NCI-H128 (cell line): Measurements from ENCODE around the gene EMC10.
A peak's percentile ranks its signal among the peaks of the same experiment; 100 is the strongest.
"Not testable (repeated sequence)": the region's sequence is repeated elsewhere in the genome, so short reads cannot be mapped to it uniquely, and the experiment has no call there.

Experiments
- DNase-seq: peaks from one replicate; lab custom pipeline; 2025; ENCODE audit not compliant: unreplicated experiment; lab: John Stamatoyannopoulos, UW

The EMC10 gene

DNA sequence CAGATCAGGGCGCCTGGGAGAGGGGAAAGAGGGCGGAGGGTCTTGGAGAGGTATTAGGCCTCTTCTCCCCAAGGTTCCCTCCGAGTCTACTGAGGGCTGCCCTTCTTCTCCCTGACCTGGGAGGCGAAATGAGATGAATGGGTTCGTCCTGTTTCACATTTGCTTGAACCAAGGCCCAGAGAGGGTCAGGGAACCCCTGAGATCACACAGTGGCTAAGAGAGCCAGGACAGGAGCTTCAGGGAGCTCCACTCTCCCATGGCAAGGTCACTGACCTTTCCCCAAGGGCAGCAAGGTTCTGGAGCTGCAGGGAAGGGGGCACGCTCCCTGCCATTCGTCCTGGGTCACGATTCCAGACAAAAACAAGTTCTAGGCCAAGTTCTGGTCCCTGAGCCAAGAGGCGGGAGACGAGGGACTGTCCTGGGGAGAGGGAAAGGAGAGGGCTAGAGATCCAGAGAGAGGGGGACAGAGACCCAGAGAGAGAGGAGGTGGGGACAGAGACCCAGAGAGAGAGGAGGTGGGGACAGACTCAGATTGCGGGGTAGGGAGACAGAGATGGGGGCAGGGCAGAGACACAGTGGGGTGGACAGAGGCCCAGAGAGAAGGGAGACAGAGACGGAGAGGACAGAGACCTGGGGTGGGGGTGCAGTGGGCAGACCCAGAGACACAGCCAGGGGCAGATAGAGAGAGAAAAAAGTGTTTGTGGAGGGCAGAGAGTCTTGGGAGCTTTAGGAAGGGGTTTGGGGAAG is 36.9 kb downstream of the EMC10 start:
- DNase-seq = no peak

DNA sequence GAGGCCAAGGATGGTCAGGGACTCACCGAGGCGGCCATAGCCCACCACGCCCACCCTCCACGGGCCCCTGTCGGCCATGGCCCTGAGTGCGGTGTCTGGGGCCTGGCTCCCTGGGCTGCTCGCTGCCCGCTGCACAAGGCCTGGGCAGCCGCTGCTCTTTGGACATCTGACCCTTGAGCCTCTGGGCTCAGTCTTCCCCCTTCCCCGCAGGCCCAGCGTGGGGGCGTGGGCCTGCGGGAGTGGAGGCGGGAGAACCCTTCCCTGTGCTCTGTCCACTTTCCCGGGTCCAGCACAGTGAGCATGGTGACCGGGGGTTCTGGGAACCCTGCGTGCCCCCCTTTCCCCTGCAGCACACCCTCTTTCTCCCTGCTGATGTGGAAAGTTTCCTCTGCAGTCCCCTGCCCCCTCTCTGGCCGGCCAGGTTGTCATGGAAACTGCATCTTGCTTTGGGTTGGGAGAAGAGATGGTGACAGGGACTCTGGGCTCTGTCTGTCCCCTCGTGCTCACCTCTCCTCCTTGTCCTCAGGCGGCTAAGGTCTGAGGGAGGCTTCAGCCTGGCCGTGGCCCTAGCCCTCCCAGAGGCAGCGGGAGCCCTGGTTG is 37.5 kb downstream of the EMC10 start, which contains the start of gene ASPDH:
TSS of gene ASPDH (minus strand) at position 168 of the 600 bp plus-strand sequence. CDS start at position 78, 90 bp downstream.
- DNase-seq = no peak

DNA sequence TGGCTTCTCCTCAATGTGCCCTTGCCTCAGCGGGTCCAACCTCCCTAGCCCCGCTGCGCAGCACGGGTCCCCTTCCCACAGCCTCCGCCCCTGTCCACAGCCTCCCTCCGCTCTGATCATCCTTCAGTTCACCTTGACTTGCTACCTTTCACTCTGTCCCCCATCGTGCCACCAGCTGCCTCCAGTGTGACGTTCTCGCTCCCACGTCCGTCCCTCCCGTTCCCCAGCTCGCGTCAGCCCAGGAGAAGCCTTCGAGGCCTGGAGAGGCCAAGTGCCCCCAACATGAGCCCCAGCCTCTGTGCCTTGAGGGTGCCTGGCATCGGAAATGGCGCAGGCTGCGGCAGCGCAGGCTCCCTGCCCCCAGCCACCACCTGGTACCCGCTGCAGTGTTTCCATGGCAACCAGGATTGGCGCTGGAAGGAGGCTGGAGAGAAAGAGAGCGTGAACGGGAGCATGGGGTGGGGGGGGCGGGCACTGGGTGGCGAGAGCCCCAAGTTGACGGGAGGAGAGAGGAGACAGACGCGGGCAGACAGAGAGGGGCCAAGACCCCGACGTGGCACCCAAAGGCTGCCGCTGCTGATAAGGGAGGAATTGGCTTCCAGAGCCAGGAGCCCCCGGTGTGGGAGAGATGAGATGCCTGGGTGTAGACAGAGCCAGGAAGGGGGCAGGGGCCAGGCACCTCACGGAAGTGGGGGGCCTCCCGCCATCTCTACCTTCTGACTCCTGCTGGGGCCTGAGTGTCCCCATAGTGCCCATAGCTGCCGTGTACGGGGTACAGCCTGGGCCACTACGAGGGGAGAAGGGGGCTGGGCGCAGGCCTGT is 38.2 kb downstream of the EMC10 start:
- DNase-seq = peak; percentile 37

DNA sequence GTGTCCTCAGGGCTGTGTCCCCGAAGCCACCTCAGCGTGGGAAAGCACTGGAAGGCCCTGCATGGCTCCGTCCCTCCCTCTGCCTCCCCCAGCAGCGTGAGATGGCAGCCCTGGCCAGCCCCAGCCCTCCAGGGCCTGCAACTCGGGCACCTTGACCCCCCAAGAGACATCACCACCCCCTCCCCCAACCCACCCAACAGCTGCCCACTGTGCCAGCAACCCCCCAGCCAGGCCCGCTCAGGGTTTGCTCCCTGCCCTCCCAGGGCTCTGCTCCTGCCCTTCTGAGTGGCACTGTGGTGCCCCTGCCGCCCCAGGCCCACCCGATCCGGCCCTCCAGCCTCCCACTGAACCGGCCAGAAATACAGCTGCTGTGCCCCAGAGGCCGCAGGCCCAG is 38.9 kb downstream of the EMC10 start:
- DNase-seq = no peak

- DNase-seq = no peak
These were observed 40.1 kb downstream of the EMC10 start for GRCh38 chr19:50516456-50516855.

DNA sequence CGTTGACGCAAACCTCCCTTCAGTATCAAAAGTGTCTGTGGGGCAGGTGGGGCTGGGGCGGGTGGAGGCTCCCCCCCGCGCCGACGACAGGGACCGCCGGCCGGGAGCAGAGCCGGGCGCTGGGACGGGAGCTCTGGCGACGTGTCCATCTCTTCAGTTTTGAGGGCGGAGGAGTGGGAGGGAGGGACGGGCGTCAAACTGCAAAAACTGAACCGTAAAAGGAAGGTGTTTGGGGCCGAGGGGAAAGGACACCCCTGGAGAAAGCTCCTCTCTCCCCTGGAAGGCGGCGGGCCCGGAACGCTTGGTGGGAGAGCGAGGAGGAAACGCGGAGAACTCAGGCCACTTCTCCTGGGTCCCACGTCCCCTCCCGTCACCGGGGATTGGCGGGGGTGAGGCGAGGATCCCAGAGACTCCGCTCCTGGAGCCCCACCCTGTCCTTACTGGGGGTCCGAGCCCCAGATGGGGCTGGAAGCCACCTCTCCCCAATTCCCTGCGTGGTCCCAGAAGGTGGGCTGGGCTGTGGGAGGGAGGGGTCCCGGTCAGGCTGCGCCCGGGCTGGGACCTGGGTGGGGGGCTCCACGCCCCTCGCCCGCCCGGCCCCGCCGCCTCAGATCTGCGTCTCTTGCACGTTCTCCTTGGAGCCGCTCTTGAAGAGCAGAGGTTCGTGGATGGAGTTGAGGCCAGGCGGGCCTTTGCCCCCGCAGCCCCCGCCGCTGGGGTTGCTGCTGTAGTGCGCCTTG is 40.8 kb downstream of the EMC10 start:
- DNase-seq = no peak

- DNase-seq = no peak
These were observed 41.4 kb downstream of the EMC10 start for GRCh38 chr19:50517704-50518075.

- no peak for DNase-seq
These were observed 42.0 kb downstream of the EMC10 start for GRCh38 chr19:50518091-50519005.

DNA sequence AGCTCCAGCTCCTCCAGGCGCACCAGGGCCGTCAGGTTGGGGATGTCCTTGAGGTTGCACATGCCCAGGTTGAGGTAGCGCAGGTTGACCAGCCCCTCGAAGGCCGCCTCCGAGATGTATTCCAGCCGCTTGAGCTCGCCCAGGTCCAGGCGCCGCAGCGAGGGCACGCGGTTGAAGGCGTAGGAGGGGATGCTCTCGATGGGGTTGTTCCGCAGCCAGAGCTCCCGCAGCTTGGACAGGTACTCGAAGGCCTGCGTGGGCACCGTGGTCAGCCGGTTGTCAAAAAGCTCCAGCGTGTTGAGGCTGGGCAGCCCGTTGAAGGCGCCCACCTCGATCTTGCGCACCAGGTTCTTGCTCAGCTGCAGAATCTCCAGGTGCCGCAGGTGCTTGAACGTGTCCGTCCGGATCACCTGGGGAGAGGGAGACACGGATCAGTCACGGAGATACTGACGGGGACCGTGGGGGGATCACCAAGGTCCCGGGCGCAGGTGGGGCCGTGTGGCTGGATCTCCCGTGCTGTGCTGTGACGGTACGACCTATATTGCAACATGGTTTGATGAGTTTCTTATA is 42.8 kb downstream of the EMC10 start:
- no peak for DNase-seq

DNA sequence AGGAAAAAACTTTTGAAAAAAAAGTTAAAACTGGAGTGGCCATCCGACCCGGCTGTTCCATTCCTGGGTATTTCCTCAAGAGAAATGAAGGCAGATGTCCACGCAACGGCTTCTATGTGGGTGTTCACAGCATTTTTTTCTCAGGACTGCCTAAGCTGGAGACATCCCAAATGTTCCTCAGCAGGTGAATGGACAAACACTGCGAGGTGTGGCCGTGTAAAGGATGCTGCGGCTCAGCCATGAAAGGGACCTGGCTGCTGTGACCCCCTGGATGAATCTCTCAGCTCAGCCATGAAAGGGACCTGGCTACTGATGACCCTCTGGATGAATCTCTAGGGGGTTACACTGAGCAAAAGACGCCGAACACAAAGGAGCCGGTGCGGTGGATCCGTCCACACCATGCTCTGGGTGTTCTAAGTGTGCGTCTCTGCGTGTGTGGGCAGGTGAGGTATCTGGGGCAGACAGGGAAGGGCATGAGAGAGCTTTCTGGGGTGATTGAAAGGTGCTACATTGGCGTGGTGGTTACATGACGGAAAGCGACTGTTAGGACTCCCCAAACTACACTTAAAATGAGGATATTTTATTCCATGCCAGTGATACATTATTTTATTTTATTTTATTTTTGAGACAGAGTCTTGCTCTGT is 44.6 kb downstream of the EMC10 start:
- no peak for DNase-seq

DNA sequence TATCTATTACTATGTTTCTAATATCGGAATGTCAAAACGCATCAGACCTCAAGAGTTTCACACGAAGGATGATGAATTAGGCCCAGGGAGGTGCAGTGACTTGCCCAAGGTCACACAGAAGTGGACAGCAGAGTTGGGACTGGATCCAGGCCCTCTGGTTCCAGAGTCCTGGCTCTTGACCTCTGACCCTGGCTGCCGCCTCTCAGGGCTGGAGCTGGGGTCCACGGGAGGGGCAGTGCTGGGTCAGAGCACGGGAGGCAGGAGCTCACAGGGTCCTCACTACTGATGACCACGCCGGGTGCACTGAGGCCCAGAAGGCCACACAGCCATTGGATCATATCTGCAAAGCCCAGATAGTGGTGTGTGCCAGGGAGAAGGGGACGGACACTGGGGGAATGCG is 46.6 kb downstream of the EMC10 start:
- DNase-seq = no peak

DNA sequence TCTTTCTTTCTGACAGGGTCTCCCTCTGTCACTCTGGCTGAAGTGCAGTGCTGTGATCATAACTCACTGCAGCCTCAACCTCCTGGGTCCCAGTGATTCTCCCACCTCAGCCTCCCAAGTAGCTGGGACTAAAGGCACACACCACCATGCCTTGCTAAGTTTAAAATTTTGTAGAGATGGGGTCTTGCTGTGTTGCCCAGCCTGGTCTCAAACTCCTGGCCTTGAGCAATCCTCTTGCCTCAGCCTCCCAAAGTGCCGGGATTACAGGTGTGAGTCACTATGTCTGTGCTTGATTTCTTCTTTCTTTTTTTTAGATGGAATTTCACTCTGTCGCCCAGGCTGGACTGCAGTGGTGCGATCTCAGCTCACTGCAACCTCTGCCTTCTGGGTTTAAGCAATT is 51.7 kb downstream of the EMC10 start:
- DNase-seq = not testable (repeated sequence)

DNA sequence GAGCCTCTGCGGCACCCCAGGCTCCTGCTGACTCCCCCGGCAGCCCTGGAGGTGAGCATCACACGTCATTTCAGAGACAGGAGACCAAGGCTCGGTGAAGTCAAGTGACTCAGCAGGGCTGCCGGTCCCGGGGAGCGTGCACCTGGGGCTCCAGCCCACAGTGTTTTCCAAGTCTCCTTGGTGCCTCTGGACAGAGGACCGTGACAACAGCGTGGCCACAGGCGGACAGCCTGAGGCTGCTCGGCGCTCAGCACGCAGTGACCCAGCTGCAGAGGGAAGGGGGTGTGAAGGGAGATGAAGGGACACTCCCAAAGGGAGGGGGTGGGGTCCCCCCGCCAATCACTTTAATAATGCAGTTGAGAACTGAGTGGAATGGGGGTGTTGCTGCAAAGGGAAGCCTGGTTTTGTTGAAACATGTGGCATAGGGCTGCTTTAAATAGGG is 54.9 kb downstream of the EMC10 start:
- DNase-seq = no peak

GRCh38 chr19:50532952-50533351 is 56.6 kb downstream of the EMC10 start:
- no peak for DNase-seq

GRCh38 chr19:50534478-50534877 is 58.2 kb downstream of the EMC10 start:
- DNase-seq = no peak

DNA sequence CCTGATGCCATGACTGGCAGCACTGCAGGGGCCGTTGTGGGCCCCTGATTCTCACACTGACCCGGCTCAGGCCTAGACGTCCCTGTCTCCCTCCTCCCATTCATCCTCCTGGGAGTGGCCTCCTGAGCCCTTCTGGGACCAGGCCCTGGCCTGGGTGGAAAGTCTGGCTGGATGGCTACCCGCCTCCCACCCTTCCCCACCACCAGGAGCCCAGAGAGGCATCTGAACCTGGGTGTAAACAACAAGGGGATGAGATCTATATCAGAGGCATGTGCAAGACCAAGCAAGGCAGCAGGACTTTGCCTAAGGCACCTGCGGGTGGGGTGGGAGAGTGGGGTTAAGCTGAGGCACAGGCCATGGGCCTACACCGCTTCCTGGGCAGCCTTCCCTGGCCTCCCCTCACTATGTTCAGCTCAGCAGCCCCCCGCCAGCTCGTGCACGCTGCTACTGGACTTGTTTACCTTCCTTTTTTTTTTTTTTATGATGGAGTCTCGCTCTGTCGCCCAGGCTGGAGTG is 59.4 kb downstream of the EMC10 start:
- DNase-seq = no peak

- DNase-seq = no peak
These were observed 60.5 kb downstream of the EMC10 start for GRCh38 chr19:50536662-50537305.

DNA sequence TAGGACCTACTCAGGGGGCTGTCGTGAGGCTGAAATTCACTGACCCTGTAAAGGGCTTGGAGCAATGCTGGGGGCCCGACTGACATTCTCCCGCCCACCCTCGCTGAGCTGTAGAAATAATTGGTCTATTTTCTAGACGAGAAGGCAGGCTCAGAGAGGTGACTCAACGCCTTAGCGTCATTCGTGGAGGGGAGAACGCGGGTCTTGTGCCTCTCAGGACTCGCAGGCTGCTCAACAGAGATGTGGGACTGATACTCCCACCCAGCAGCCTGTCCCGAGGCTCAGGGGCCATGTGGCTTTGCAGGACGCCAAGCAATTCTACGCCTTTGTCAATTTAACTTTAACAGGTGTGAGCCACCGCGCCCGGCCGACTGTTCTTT is 61.0 kb downstream of the EMC10 start:
- no peak for DNase-seq

DNA sequence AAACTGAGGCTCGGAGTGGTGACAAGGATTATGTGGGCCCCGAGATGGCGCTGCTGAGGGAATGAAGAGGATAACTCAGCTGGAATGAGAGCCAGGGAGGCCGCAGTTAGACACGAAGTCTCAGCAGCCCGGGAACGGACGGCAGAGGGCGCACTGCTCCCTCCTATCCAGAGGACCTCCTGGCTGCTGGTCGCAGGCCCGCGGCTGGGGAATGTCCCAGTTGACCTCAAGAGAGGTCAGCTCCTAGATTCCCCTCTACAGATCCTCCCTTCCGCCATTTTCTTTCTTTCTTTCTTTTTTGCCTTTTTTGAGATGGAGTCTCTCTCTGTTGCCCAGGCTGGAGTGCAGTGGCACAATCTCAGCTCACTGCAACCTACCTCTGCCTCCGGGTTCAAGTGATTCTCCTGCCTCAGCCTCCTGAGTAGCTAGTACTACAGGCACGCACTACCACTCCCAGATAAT is 61.5 kb downstream of the EMC10 start:
- peak; percentile 4 for DNase-seq
